Spleen (tissue), 11 donors: ENCODE data around the gene GALNT7. TPM values are rescaled to one million over a fixed set of nuclear protein-coding genes. Genes with fewer than 3 reads are reported as not detected.

Experiments used
- DNase-seq: peaks from one replicate; pipeline ENCODE4 v3.0.0-alpha.2; 2020
- H3K27ac ChIP-seq, 8 donors: fragments of 200-600 bp; sonication (generic) in 7 of 8; 1 replicate in 4 of 8; 2 replicates in 4 of 8; pipeline versions ENCODE4 v1.5.0 to v1.8.0; 2016 to 2021; ENCODE audit warnings: inconsistent platforms in 4 of 8, mild to moderate bottlenecking in 4 of 8, moderate library complexity in 1 of 8
- H3K27me3 ChIP-seq, 7 donors: fragments of 200-600 bp; sonication (generic) in 6 of 7; replicated peaks in 1 of 7; 1 replicate in 4 of 7; 2 replicates in 3 of 7; pipeline versions ENCODE4 v1.5.0 to v1.8.0; 2016 to 2021; ENCODE audit warnings: inconsistent platforms in 3 of 7, mild to moderate bottlenecking in 1 of 7
- H3K36me3 ChIP-seq, 6 donors: fragments of 200-600 bp; sonication (generic) in 5 of 6; 1 replicate in 4 of 6; 2 replicates in 2 of 6; pipeline versions ENCODE4 v1.5.0 to v1.8.0; 2016 to 2021; ENCODE audit warnings: inconsistent platforms in 2 of 6
- H3K4me1 ChIP-seq, 6 donors: fragments of 200-600 bp; sonication (generic) in 5 of 6; 1 replicate in 3 of 6; 2 replicates in 3 of 6; pipeline versions ENCODE4 v1.5.0 to v1.8.0; 2016 to 2021; ENCODE audit warnings: inconsistent platforms in 3 of 6
- H3K4me3 ChIP-seq, 8 donors: fragments of 200-600 bp; sonication (generic) in 7 of 8; 1 replicate in 4 of 8; 2 replicates in 4 of 8; pipeline versions ENCODE4 v1.5.0 to v1.8.0; 2016 to 2021; ENCODE audit warnings: inconsistent platforms in 4 of 8, mild to moderate bottlenecking in 4 of 8, moderate library complexity in 2 of 8
- H3K9me3 ChIP-seq, 8 donors: fragments of 200-600 bp; sonication (generic) in 7 of 8; 1 replicate in 4 of 8; 2 replicates in 4 of 8; pipeline versions ENCODE4 v1.5.0 to v1.8.0; 2016 to 2021; ENCODE audit warnings: inconsistent platforms in 4 of 8
- CTCF ChIP-seq, 11 experiments: fragments of 200-600 bp in 7 of 11; fragments of 450-650 bp in 4 of 11; sonication (generic) in 4 of 11; IDR thresholded peaks in 8 of 11; conservative IDR thresholded peaks in 3 of 11; 1 replicate in 7 of 11; 2 replicates in 4 of 11; pipeline versions ENCODE4 v1.4.0 to v1.8.0; 2016 to 2021; ENCODE audit warnings: antibody characterized with exemption in 11 of 11, inconsistent platforms in 4 of 11, mild to moderate bottlenecking in 1 of 11
- POLR2A ChIP-seq, 3 donors: fragments of 450-650 bp; IDR thresholded peaks; one replicate each; pipeline ENCODE4 v1.5.1; 2017; ENCODE audit warnings: antibody characterized with exemption in 3 of 3, mild to moderate bottlenecking in 1 of 3
- POLR2AphosphoS5 ChIP-seq, 3 donors: sonication (generic); formaldehyde crosslinking; IDR thresholded peaks; one replicate each; pipeline ENCODE4 v1.5.1; 2017; ENCODE audit warnings: antibody characterized with exemption in 3 of 3
- WGBS, 5 donors: extraction: QIAGEN DNeasy Blood & Tissue Kit in 3 of 5; methylation state at CpG; one replicate each; pipeline versions ENCODE4 v1.1.5 to v1.1.7; 2013 to 2018; 5-methylcytosine and 5-hydroxymethylcytosine counted together
- intact Hi-C: fragments of 100-400 bp; cut with DNase I; formaldehyde crosslinking; loops from one replicate; pipeline ENCODE4 v1.15.0; 2023; ENCODE audit warnings: low total_unique reads
- polyA plus RNA-seq, 3 donors: library from polyadenylated mRNA; stranded (reverse); fragments of 200-250 nt; gene quantifications; one replicate each; pipeline ENCODE4 v1.2.1, GENCODE V29; 2013
- total RNA-seq, 7 donors: library from RNA; depleted of rRNA in 3 of 7; stranded (reverse); fragments of >200 nt in 3 of 7; fragmentation: NEBNext Ultra II Directional in 4 of 7; extraction: Animal tissue kit (Norgen Biotek cat#: 25700) in 4 of 7; gene quantifications; one replicate each; pipeline versions ENCODE4 v1.1.0 to v1.2.1, GENCODE V29; 2016 to 2021
- donor health status: healthy with polysubstance abuse.
- donor health status: DM: no; HTN: no; CAD: no; lungs with moderate emphysema.
- donor health status: DM: no; HTN: no; CAD: no.
- donor health status: Bipolar disorder and iron deficiency.
- donor health status: healthy.
- donor health status: DM: no; HTN: no; CAD: no.
- donor health status: DM: yes; HTN: yes; CAD: no.

The GALNT7 gene
- total and polyA plus RNA-seq, 10 donors = 7.6 to 28.5 (median 20.9) TPM

DNA sequence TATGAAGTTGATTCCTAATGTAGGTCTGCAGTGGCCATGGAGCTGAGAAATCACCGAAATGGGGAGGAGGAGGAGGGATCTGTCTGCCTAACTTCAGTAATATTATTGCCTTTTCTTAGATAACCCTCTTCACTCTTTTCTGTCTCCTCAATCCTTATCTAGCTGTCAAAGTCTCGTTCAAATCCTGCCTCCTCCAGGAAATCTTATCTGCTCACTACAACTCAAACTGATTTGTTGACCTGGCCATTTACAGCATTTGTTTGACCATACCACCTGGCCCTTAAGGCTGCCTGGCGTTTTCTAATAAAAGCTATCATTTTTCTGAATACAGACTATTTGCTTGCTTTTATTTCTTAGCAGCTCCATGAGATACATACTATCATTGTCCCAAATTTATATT, 33.8 kb downstream of the GALNT7 start:
- no peaks in the 10 kb centered on the region for H3K27me3 ChIP-seq
- TF ChIP-seq POLR2A (IDR thresholded peaks at IDR 0.05) (no peak), CTCF (IDR thresholded peaks at IDR 0.05 in 8 of 11, conservative IDR thresholded peaks at IDR 0.05 in 3 of 11) (no peak), POLR2AphosphoS5 (IDR thresholded peaks at IDR 0.05) (no peak)
- H3K9me3 ChIP-seq = peaks cover 0 to 25% (median 20%) of the 10 kb centered on the region in 8 donors
- no peak for DNase-seq
- no peaks in the 10 kb centered on the region for H3K4me1 ChIP-seq
- H3K36me3 ChIP-seq = peaks cover 0 to 24% (median 2%) of the 10 kb centered on the region in 6 donors
- intact Hi-C loops = no loop called here
- H3K27ac ChIP-seq = no peak overlapping the region
- 83 to 95% (median 92%) methylated on average over 3 of the region's 3 CpGs for WGBS, 5 donors
- H3K4me3 ChIP-seq = no peak overlapping the region

GRCh38 chr4:173205656-173206055, 37.0 kb downstream of the GALNT7 start:
- 93 to 100% (median 96%) methylated on average over 2 of the region's 2 CpGs for WGBS, 5 donors
- H3K27ac ChIP-seq = no peak overlapping the region
- H3K4me3 ChIP-seq = no peak overlapping the region
- H3K36me3 ChIP-seq = peaks cover 0 to 24% (median 2%) of the 10 kb centered on the region in 6 donors
- DNase-seq = no peak
- intact Hi-C loops = no loop called here
- H3K9me3 ChIP-seq = peaks cover 0 to 25% (median 20%) of the 10 kb centered on the region in 8 donors
- no peaks in the 10 kb centered on the region for H3K4me1 ChIP-seq
- no peaks in the 10 kb centered on the region for H3K27me3 ChIP-seq
- no peak for TF ChIP-seq POLR2A (IDR thresholded peaks at IDR 0.05)
- no peak for TF ChIP-seq POLR2AphosphoS5 (IDR thresholded peaks at IDR 0.05)
- no peak for TF ChIP-seq CTCF (IDR thresholded peaks at IDR 0.05 in 8 of 11, conservative IDR thresholded peaks at IDR 0.05 in 3 of 11)

DNA sequence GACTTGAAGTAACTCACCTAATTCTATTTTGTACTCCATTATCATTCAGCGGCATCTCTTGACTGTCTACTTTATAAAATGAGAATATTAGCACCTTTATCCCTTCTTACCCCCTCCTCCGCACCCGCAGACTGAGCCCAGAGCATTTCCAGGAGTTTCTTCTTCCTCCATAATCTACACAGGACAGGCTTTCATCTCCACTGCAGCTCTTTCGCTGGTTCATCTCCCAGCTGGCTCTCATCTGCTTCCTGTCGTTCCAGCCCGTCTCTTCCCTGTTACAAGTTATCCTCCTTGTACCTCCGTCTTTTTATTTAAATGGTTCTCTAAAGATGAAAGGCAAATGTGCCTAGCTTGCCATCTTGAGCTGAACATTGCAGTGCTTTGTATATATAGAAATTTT, 39.8 kb downstream of the GALNT7 start:
- TF ChIP-seq POLR2AphosphoS5 (IDR thresholded peaks at IDR 0.05) (no peak), CTCF (IDR thresholded peaks at IDR 0.05 in 8 of 11, conservative IDR thresholded peaks at IDR 0.05 in 3 of 11) (no peak), POLR2A (IDR thresholded peaks at IDR 0.05) (no peak)
- Histone ChIP-seq H3K4me1 (no peaks in the 10 kb centered on the region), H3K4me3 (no peak overlapping the region), H3K36me3 (peaks cover 0 to 24% (median 2%) of the 10 kb centered on the region in 6 donors), H3K9me3 (peaks cover 0 to 15% (median 11%) of the 10 kb centered on the region in 8 donors), H3K27me3 (no peaks in the 10 kb centered on the region), H3K27ac (no peak overlapping the region)
- DNase-seq = no peak
- intact Hi-C loops = no loop called here
- 92 to 96% (median 95%) methylated on average over 7 of the region's 7 CpGs for WGBS, 5 donors

DNA sequence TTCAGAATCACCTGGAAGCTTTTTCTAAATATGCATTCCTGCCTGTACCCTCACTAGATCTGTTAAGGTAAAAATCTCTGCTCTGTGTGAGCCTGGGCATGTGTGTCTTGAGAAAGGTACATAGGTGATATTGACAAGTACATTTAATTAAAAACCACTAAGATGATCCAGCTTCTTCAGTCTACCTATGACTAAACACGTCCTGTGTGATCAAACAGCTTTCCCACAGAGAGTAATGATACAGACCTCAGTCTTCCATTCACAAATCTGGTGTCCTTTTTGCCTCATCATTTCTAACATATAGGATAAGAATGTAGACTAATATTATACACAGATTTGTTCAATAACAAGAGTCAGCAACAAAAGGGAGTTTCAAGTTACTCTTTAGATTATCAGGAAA, 42.6 kb downstream of the GALNT7 start:
- intact Hi-C loops = no loop called here

More for the DNA sequence above, 42.6 kb downstream of the GALNT7 start:
- H3K4me1 ChIP-seq = no peaks in the 10 kb centered on the region
- H3K27me3 ChIP-seq = no peaks in the 10 kb centered on the region
- no peak for DNase-seq
- no peaks in the 10 kb centered on the region for H3K9me3 ChIP-seq
- TF ChIP-seq POLR2AphosphoS5 (IDR thresholded peaks at IDR 0.05) (no peak), POLR2A (IDR thresholded peaks at IDR 0.05) (no peak), CTCF (IDR thresholded peaks at IDR 0.05 in 8 of 11, conservative IDR thresholded peaks at IDR 0.05 in 3 of 11) (no peak)
- H3K36me3 ChIP-seq = no peaks in the 10 kb centered on the region
- WGBS, 5 donors = 89 to 97% (median 93%) methylated on average over 1 of the region's 1 CpG
- H3K27ac ChIP-seq = no peak overlapping the region
- H3K4me3 ChIP-seq = no peak overlapping the region
